NT2/D1 (cell line): ENCODE data around the gene THAP5.

ENCODE experiments used
- SUZ12 ChIP-seq: IDR thresholded peaks from 2 replicates; pipeline ENCODE4 v1.6.1; 2011; ENCODE audit not compliant: insufficient read length, insufficient read depth; ENCODE audit errors: extremely low read depth
- YY1 ChIP-seq: IDR thresholded peaks from 2 replicates; pipeline ENCODE4 v1.6.1; 2011; ENCODE audit not compliant: insufficient read length, insufficient read depth
- ZNF274 ChIP-seq: IDR thresholded peaks from 2 replicates; pipeline ENCODE4 v1.6.1; 2011; ENCODE audit warnings: mild to moderate bottlenecking, low read depth, low read length

GRCh38 chr7:108604307-108605077, 35.0 kb upstream of the THAP5 start:
- TF ChIP-seq YY1 (no peak), SUZ12 (no peak), ZNF274 (no peak)
